GM18507 (cell line): ENCODE data around the gene VPS13D.

Experiments used
- DNase-seq: peaks from one replicate; pipeline ENCODE4 v3.0.0; 2011; ENCODE audit warnings: low read depth; ENCODE audit not compliant: insufficient read length; ENCODE audit errors: extremely low spot score
- FAIRE-seq: peaks from 2 replicates; lab custom pipeline; 2011; peaks lifted over from hg19 to GRCh38; lab: Jason Lieb, UNC

VPS13D gene

GRCh38 chr1:12549460-12550349 lies 319.9 kb downstream of the VPS13D start:
- DNase-seq (no peak), FAIRE-seq (no peak)

- no peak for FAIRE-seq
- no peak for DNase-seq
These were observed 321.8 kb downstream of the VPS13D start for GRCh38 chr1:12551584-12551983.

GRCh38 chr1:12552111-12552888 lies 322.5 kb downstream of the VPS13D start:
- FAIRE-seq (no peak), DNase-seq (no peak)

GRCh38 chr1:12552951-12553921 lies 323.4 kb downstream of the VPS13D start:
- DNase-seq (no peak), FAIRE-seq (no peak)

- DNase-seq (no peak), FAIRE-seq (no peak)
These were observed 324.1 kb downstream of the VPS13D start for GRCh38 chr1:12553963-12554362.

- DNase-seq (no peak), FAIRE-seq (no peak)
These were observed 324.9 kb downstream of the VPS13D start for GRCh38 chr1:12554521-12555305.

- DNase-seq: no peak
- no peak for FAIRE-seq
These were observed 325.9 kb downstream of the VPS13D start for GRCh38 chr1:12555411-12556367.

GRCh38 chr1:12556368-12556930 lies 326.6 kb downstream of the VPS13D start:
- FAIRE-seq (no peak), DNase-seq (no peak)

GRCh38 chr1:12556957-12557935 lies 327.4 kb downstream of the VPS13D start:
- DNase-seq: no peak
- no peak for FAIRE-seq

- DNase-seq (no peak), FAIRE-seq (no peak)
These were observed 331.3 kb downstream of the VPS13D start for GRCh38 chr1:12561121-12561520.
